ENCODE results near the gene PDGFRB.

PDGFRB gene

GRCh38 chr5:150119421-150120061 lies 36.1 kb downstream of the PDGFRB start:
- peak in 1 of 2 donors; percentile 29 for DNase-seq
- H3K27ac ChIP-seq = no peak overlapping the region
- intact Hi-C loops (cut with DNase I; ENCODE audit: low total_unique reads) = no loop called here
- peaks cover 97 to 100% (median 98%) of the 10 kb centered on the region in 3 donors for H3K36me3 ChIP-seq
- H3K4me1 ChIP-seq = peaks cover 0 to 4% (median under 1%) of the 10 kb centered on the region in 4 donors
- no peak for TF ChIP-seq CTCF (IDR thresholded peaks at IDR 0.05)
- no peaks in the 10 kb centered on the region for H3K9me3 ChIP-seq
- H3K27me3 ChIP-seq = no peaks in the 10 kb centered on the region
- H3K4me3 ChIP-seq = no peak overlapping the region

DNA sequence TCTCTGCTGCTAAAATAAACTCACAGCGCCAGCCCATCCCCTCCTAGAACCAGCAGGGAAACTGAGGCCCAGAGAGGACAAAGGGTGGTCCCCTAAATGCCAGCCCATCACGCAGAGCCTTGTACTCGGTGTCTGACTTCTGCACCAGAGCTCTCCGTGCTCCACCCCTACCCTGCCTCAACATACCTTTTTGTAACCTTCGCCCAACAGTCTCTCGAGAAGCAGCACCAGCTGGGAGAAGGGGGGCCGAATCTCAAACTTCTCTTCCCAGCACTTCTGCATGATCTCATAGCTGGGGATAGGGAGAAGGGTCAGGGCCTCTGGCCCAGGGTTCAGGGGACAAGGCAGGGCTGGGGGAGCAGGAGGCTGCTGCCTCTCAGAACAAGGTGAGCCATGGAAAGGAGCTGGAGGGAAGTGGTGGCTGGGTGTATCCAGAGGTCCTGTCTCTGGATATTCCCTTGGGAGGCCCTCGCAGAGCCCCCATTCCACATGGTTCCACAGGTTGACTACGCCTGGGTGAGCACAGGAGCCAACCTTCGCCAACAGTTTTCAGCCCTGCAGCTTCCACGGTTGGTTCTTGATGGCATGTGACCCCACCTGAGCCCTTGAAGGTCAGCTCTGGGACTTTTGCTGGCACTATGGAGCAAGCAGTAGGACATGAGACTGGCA lies 37.0 kb downstream of the PDGFRB start:
- no peak overlapping the region for H3K27ac ChIP-seq
- H3K4me3 ChIP-seq = no peak overlapping the region
- TF ChIP-seq CTCF (IDR thresholded peaks at IDR 0.05) = no peak
- intact Hi-C loops (cut with DNase I; ENCODE audit: low total_unique reads) = no loop called here
- H3K9me3 ChIP-seq = no peaks in the 10 kb centered on the region
- no peaks in the 10 kb centered on the region for H3K27me3 ChIP-seq
- H3K36me3 ChIP-seq = peaks cover 92 to 100% (median 98%) of the 10 kb centered on the region in 3 donors
- peak in 1 of 2 donors; percentile 17 for DNase-seq
- H3K4me1 ChIP-seq = peaks cover 0 to 13% (median 5%) of the 10 kb centered on the region in 4 donors

GRCh38 chr5:150117945-150118560 lies 37.6 kb downstream of the PDGFRB start:
- H3K4me3 ChIP-seq = no peak overlapping the region
- DNase-seq = peak in 1 of 2 donors; percentile 19
- H3K27me3 ChIP-seq = no peaks in the 10 kb centered on the region
- intact Hi-C loops (cut with DNase I; ENCODE audit: low total_unique reads) = no loop called here
- H3K36me3 ChIP-seq = peaks cover 86 to 93% (median 92%) of the 10 kb centered on the region in 3 donors
- TF ChIP-seq CTCF (IDR thresholded peaks at IDR 0.05) = no peak
- H3K27ac ChIP-seq = no peak overlapping the region
- H3K4me1 ChIP-seq = peaks cover under 1 to 19% (median 11%) of the 10 kb centered on the region in 4 donors
- no peaks in the 10 kb centered on the region for H3K9me3 ChIP-seq

GRCh38 chr5:150116667-150117400 lies 38.8 kb downstream of the PDGFRB start:
- Histone ChIP-seq H3K36me3 (peaks cover 74 to 81% (median 79%) of the 10 kb centered on the region in 3 donors), H3K27ac (peak overlapping the region in 1 of 2 donors; percentile 19)

More at GRCh38 chr5:150116667-150117400, 38.8 kb downstream of the PDGFRB start:
- Histone ChIP-seq H3K27me3 (no peaks in the 10 kb centered on the region), H3K4me1 (peaks cover 3 to 31% (median 19%) of the 10 kb centered on the region in 4 donors), H3K4me3 (no peak overlapping the region), H3K9me3 (no peaks in the 10 kb centered on the region)
- no peak for TF ChIP-seq CTCF (IDR thresholded peaks at IDR 0.05)
- peak in 1 of 2 donors; percentile 26 for DNase-seq
- intact Hi-C loops (cut with DNase I; ENCODE audit: low total_unique reads) = no loop called here
